GM19099 (cell line): ENCODE measurements around the gene LRP10.

ENCODE experiments used
- POLR2A ChIP-seq: IDR thresholded peaks from 3 replicates; pipeline ENCODE4 v1.6.1; 2011; ENCODE audit warnings: low read depth; ENCODE audit not compliant: insufficient read length; ENCODE audit errors: extremely low read depth

The LRP10 gene

DNA sequence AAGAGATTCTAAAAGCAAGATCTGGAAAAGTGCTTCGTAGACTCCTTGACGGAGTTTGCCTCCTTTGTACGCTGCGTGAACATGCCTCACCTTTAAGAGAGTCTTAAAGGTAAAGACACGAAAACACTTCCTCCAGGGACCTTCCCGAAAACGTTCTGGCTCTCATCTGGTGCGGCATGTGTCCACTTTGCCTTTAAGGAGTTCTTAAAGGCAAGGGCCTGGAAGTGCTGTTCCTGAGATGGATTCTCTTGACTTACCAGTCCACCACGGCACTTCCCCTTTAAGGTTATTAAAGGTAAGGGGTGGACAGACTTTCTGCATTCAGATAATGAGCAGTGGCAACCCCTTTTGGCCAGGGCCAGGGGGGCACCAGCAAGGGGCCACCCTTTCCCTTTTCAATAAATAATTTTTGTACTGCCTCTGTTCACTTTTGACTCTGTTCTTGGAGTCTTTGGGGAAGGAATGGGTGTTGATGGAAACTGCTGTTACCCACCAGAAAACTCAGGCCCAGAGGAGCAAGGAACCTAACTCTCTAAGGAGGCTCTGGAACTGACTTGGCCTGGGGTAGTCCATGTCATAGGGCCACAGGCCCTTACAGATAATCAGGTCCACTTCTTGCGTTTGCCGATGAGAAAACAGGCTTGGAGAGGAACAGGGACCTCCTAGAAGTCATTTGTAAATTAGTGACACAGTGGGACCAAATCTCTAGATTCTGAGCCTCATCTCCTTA is 15.9 kb downstream of the LRP10 start:
- no peak for TF ChIP-seq POLR2A

DNA sequence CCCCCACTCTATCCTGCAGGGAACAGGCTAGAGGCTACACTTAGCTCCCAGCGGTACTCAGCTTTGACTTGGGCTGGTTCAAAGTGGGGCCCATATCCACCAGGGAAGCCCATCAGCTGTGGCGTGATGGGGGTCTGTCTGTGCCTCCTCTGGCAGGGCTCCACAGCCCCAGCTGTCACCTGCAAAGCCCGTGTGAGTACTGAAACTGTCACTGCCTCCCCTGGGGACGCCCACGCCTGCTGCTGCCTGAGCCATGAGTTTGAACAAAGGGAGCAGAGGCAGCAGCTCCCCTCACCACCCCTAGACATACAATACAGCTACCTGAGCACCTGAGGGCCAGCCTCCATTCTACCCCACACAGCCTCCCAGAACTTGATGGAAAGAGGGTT is 16.4 kb downstream of the LRP10 start:
- peak; percentile 60 for TF ChIP-seq POLR2A

- TF ChIP-seq POLR2A, result no peak
These were observed 17.1 kb downstream of the LRP10 start for GRCh38 chr14:22888662-22889061.

DNA sequence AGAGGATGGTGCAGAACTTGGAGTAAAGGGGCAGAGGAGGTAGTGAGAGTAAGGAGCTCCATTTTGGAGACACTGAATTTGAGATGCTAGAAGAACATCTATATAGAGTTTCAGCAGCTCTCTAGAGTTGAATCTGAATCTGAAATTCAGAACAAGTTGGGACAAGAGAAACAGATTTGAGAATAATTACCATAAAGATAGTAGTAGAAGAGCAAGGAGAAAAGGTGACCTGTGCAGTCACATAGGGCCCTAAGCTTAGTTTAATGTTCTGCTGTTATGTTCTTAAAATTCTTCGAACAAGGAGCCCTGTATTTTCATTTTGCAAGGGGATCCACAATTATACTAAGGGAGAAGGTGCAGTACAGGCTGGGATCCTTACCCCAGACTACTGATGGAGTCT is 18.9 kb downstream of the LRP10 start:
- TF ChIP-seq POLR2A, result no peak

GRCh38 chr14:22892488-22892887 is 20.9 kb downstream of the LRP10 start:
- TF ChIP-seq POLR2A, result no peak

DNA sequence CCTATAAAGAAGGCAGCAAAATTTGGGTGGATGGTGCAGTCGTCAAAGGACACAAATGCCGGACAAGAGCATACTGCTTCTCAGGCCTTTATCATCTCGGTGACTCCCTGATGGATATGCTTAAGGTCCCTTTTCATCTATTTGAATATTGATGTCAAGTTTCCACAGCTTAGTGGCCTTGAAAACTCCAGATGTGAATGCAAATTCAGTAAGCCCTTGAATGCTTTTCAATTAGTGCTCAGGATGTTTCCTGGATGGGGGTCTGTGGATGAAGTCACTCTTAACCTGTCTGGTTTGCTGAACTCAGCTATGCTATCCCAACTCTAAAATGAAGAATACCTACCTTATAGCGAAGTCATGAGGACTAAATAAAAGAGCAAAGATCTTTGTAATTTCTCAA is 22.2 kb downstream of the LRP10 start:
- no peak for TF ChIP-seq POLR2A

DNA sequence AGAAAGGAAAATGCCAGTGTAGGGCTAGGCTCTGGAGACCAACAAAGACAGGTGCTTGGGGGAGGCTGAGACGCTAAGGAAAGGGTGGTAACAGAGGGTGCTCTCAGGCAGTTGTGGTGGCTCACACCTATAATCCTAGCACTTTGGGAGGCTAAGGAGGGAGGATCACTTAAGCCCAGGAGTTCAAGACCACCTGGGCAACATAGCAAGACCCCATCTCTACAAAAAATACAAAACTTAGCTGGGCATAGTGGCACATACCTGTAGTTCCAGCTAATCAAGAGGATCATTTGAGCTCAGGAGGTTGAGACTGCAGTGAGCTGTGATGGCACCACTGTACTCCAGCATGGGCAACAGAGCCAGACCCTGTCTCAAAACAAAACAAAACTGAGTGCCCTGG is 23.9 kb downstream of the LRP10 start:
- TF ChIP-seq POLR2A, result no peak

DNA sequence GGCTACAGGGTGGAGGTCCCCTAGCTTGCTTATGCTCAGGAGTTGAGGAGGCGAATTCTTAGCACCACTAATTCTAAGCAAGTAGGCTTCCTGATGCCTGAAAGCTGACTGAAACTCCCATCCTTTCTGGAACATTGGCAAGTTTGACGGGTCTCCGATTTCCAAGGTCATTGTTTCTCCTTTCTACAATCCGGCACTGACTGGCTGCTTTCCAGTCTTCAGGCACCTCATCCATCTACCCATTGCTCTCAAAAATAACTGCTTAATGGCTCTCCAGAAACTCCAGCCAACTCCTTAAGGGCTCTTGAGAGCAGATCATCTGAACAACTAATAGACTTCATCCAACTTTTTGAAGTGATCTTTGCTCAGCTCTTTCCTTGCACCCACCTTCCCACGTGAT is 24.8 kb downstream of the LRP10 start:
- TF ChIP-seq POLR2A, result no peak

- no peak for TF ChIP-seq POLR2A
These were observed 25.2 kb downstream of the LRP10 start for GRCh38 chr14:22896760-22897159.

DNA sequence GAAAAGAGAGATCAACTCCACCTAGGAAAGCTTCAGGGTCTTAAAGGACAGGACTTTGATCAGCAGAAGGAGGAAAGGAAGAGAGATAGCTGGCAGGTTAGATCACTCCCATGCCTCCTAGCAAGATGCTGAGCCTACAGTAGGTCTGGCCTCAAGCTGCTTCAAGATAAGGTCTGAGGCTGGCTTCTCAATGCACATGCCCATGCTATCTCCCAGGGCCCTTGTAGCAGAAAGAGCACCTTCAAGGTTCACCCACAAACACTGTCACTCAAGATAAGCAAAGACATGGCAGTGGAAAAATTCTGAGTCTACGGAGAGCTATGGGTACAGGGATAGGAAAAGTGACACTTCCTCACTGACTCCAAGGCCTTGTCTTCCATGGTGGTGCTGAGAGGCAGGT is 25.8 kb downstream of the LRP10 start:
- TF ChIP-seq POLR2A, result no peak

DNA sequence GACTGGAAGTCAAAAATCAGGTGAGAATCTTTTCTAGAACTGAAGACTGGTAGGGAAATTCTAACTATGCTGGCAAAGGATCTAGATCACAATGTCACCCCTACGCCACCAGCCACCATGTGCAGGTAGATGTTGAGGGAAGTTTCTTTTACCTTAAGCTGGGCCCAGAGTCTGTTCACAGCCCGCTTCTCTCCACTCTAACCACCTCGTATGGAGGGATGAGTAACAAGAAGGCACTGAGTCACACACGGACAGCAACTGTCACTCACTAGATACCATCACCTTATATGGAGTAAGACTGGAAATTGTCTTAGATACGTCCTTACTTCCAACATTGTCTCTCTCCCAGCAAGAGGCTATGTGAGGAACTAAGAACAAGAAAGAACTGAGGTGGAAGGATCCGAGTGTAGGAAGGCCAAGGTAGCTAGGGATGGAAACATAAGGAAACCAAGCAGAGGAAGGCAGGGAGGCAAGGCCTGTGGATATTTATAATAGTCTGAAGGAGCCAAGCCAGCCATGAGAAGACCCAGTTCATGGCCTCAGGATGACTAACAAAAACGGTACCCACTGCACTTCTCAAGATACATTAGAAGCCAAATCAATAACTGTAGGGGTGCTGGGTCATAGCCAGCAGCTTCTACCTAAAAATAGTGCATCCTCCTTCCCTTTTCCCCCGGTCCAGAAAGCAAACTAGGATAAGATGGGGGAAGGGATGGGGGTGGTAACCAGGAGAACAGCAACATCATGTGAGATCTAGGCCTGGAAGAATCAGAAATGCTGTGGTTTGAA is 27.0 kb downstream of the LRP10 start:
- no peak for TF ChIP-seq POLR2A

DNA sequence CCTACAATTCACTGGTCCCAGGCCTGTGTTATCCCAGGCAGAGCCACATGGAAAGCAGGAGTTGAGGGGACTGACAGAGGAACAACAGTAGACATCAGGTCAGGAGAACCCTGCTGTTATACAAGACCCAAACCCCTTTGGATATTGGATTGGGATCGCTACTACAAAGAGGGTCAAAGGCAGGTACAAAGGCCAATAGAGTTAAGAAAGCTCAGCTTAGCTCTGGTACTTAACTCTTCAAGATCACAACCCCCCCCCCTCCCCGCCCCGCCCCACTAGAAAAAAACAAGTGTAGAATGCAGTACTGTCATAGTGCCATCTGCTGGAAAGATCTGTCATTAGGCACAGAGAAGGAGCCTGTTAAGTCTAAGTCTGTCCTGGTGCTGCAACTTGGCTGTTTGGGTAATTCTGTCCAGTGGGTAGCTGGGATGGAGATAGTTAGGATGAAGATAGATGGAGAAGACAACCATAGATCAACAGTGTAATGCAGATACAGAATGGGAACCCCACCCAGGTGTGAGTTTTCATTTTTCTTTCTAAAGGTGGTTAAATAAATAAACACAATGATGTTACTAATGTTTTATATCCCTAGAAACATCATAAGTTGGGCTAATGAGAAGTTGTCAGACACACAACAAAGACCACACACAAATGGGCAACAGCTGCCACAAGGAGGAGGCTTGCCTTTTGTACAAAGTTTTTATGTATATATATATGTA is 28.7 kb downstream of the LRP10 start:
- no peak for TF ChIP-seq POLR2A

DNA sequence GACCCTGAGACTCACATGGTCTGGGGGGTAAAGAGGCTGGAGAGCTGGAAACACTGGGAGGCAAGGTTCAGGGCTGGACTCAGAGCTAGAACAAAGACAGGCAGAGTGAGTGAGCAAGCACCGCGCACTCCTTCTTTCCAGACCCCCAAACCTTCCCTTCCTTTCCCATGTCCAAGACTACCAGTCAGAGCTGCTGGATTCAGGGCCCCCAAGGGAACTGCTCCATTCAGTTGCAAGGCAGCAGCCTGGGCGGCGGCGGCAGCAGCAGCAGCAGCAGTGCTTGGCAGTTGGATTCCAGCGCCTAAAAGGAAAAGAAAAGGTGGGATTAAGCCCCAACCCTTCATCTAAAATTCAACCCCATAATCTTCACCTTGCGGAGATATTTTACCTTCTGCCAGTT is 30.3 kb downstream of the LRP10 start:
- TF ChIP-seq POLR2A, result no peak

GRCh38 chr14:22903742-22904087 is 32.2 kb downstream of the LRP10 start:
- no peak for TF ChIP-seq POLR2A

- TF ChIP-seq POLR2A, result no peak
These were observed 34.1 kb downstream of the LRP10 start for GRCh38 chr14:22905627-22906026.

DNA sequence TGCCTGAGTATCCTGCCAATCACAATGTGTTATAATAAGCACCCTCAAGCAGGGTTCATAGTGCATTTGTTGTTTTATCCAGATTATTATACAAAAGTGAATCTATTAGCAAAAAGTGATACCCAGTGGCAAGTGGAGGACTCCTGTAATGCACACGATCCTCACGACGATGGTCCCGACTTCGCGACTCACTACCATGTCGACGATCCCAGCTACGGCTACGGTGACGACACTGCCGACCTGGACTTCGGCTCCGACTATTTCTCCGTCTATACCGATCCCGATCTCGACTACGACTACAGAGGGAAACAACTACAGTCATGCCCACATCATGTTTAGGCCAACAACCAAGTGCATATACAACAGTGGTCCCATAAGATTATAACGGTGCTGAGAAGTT is 34.5 kb downstream of the LRP10 start:
- TF ChIP-seq POLR2A, result no peak
